Kidney epithelial cell (primary cell): ENCODE results near the gene ZIC4. TPM values are rescaled to one million over a fixed set of nuclear protein-coding genes. Genes with fewer than 3 reads are reported as not detected.

Experiments
- DNase-seq: peaks from one replicate; pipeline ENCODE4 v3.0.0-alpha.2; 2010; ENCODE audit warnings: low read depth
- H3K27me3 ChIP-seq: 2 replicates; pipeline ENCODE4 v1.6.0; 2011; ENCODE audit warnings: low read length; ENCODE audit not compliant: control insufficient read depth, insufficient read depth
- H3K36me3 ChIP-seq: 2 replicates; pipeline ENCODE4 v1.5.1; 2011; ENCODE audit warnings: low read length; ENCODE audit not compliant: control insufficient read depth, insufficient read depth
- H3K4me3 ChIP-seq: 2 replicates; pipeline ENCODE4 v1.5.1; 2011; ENCODE audit warnings: low read depth, mild to moderate bottlenecking, control low read depth, low read length
- total RNA-seq: library from RNA; depleted of rRNA; stranded (reverse); fragments of >200 nt; gene quantifications from 2 replicates; pipeline ENCODE4 v1.2.3, GENCODE V29; 2015
- TF ChIP-seq, protein P1 (sequence below): IDR thresholded peaks from 2 replicates; pipeline ENCODE4 v1.5.1; 2011; ENCODE audit warnings: mild to moderate bottlenecking, moderate library complexity, low read length, control low read depth, inconsistent platforms; ENCODE audit not compliant: insufficient read depth, poor library complexity, severe bottlenecking

ZIC4 gene
- total RNA-seq, 1 donor from 2014 or later: not detected

DNA sequence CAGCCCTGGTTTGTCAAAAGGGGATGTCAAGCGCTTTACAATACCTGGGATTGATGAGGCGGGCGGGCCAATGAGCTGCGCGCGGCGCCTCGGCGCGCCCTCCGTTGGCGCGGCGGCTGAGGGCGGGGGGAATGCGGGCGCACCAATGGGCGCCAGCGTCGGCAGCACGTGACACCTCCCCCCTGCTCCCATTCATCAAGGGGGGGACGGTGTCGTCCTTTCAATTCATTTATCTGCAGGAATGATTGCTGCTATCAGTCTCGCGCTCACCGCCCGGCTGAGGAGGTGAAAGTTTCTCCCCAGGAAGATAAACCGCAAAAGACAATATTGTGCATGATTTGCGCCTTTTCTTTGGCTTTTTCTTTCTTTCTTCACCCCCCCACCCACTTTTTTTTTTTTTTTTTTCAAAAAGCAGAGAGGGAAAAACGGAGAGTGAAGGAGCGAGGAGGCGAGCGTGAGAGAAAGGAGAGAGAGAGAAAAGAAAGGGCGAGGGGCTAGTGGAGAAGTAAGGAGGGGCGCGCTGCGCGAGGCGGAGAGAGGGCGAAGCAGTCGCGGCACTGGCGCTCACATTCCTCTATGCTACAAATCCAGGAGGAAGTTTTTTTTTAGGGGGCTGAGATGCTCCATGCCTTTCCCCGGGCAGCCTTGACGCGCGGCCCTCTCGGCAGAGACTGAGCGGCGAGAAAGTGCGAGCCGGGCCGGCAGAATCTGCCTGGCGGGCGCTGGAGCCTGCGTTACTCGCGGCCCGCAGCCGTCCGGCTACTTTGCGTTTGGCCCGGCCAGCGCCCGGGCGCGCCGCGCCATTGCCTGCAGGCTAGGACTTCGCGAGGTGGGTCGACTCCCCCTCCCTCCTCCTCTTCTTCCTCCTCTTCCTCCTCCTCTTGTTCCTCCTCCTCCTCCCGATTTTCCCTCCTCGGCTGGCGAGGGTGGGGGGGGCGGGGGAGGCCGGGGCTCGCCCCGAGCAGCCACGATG, 3.1 kb upstream of the ZIC4 start, which contains the start of gene ZIC1:
TSS of gene ZIC1 (plus strand) at position 223 of the 973 bp plus-strand sequence. CDS start at position 971, 748 bp downstream.
- DNase-seq: no peak
- no peaks in the 10 kb centered on the region for H3K36me3 ChIP-seq
- H3K4me3 ChIP-seq: no peak within 1 kb of the TSS
- H3K27me3 ChIP-seq: peaks cover 96% of the 10 kb centered on the region
- TF ChIP-seq, protein P1, sequence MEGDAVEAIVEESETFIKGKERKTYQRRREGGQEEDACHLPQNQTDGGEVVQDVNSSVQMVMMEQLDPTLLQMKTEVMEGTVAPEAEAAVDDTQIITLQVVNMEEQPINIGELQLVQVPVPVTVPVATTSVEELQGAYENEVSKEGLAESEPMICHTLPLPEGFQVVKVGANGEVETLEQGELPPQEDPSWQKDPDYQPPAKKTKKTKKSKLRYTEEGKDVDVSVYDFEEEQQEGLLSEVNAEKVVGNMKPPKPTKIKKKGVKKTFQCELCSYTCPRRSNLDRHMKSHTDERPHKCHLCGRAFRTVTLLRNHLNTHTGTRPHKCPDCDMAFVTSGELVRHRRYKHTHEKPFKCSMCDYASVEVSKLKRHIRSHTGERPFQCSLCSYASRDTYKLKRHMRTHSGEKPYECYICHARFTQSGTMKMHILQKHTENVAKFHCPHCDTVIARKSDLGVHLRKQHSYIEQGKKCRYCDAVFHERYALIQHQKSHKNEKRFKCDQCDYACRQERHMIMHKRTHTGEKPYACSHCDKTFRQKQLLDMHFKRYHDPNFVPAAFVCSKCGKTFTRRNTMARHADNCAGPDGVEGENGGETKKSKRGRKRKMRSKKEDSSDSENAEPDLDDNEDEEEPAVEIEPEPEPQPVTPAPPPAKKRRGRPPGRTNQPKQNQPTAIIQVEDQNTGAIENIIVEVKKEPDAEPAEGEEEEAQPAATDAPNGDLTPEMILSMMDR: no peak

DNA sequence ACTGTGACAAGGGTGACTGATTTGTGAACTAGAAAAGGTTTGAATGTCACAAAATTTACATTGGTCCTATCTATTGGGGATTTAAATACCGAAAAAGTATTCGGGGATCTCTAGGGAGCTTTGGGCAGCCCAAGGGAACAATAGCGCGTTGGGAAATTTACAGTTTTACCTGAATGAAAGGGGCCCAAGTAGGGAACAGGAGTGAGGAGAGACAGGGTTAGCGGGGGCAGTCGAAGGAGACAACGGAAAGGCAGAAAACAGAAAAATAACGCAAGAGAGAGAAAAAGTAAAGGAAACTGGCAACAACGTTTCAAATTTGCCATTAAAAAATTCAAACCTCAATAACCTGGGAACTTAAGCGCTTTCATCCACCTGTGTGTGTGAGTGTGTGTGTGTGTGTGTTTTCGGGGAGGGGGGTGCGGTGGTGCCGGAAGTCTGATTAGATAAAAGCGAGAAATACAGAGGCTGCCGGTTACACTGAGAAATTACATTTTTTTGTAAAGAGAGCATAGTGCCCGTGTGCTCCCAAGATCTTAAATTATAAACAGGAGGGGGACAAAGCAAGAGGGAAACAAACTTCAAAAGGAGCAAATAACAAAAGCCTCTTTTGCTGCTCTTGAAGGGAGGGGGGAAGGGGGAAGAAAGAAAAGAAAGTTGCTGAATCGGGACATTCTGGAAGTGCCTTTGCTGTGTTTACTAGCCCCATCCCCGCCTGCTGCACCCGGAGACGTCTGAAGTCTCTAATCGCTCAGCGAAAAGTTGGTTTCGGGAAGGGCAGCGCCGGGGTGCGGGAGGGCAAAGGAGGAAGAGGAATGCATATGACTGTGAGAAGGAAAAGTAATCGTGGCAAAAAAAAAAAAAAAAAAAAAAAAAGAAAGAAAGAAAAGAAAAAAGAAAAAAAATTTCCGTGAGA, 2.1 kb upstream of the ZIC4 start:
- no peaks in the 10 kb centered on the region for H3K36me3 ChIP-seq
- no peak for DNase-seq
- H3K27me3 ChIP-seq: peaks cover 97% of the 10 kb centered on the region
- TF ChIP-seq, protein P1: no peak
- no peak overlapping the region for H3K4me3 ChIP-seq

DNA sequence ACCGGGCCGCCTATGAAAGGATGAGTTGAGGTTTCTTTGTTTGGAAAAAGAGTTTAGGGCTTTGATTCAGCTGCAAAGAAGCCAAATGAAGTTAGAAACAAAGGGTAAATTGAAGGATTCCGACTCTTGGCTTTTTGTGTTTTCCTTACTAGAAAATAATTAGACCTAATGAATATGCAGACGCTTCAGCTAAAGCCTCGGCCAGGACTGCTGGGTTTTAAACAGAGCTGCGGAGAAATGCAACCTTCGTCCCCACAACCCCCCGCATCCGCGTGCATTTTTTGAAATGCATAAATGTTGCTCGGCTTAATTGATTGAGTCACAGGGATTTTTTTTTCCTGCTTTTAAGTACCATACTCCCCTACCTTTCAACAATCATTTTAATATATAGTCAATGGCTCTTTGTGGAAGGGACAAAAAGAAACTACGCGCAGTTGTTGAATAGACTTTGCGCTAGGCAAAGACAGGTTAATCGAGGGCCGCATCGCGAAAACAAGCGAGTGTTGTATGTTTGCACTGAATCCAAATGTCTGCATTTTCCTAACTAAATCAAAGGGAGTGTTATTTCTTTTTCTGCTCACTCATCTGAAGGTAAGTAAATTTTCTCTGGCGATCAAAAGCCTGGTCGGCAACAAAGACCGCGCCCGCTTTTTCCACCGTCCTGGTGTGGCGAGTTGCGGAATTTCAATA, 1.3 kb upstream of the ZIC4 start:
- Histone ChIP-seq H3K36me3 (no peaks in the 10 kb centered on the region), H3K27me3 (peaks cover 90% of the 10 kb centered on the region), H3K4me3 (no peak overlapping the region)
- TF ChIP-seq, protein P1: no peak
- no peak for DNase-seq

DNA sequence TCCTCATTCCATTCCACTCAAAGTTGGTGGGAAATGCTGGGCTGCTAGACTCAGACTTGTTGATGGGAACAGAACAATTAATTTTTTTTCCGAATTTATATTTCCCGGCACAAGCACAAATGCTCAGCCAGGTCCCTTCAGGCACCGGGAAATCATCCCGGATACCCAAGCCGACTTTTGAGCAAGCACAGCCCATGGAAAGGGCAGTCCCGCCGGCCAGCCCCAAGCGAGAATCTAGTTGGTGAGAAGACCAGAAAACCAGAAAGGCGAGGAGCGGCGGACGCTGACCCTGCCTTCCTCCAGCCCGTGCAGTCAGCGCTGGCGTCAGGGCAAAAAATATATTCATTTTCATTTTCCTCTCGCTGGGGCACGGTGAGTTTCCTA, 763 bp upstream of the ZIC4 start:
- Histone ChIP-seq H3K27me3 (peaks cover 90% of the 10 kb centered on the region), H3K4me3 (no peak overlapping the region)

More for the DNA sequence above, 763 bp upstream of the ZIC4 start:
- TF ChIP-seq, protein P1: no peak
- DNase-seq: no peak
- no peaks in the 10 kb centered on the region for H3K36me3 ChIP-seq
